NCI-H2081 (cell line): ENCODE measurements around the gene CNGA1.

Source experiments
- DNase-seq, 2 experiments: peaks; one replicate each; lab custom pipeline; 2025; lab: John Stamatoyannopoulos, UW

CNGA1 gene

GRCh38 chr4:47899639-47900038 is 116.8 kb downstream of the CNGA1 start:
- peak; percentile 13 to 72 for DNase-seq

- DNase-seq = no peak
Observed at GRCh38 chr4:47891928-47892327, 124.6 kb downstream of the CNGA1 start.
